GM21723 (cell line): ENCODE measurements around the gene PPP1R10.

Source experiments
- ATAC-seq: cut with Tn5 transposase; IDR thresholded peaks from one replicate; pipeline ENCODE4 v1.9.1; 2021; ENCODE audit warnings: mild to moderate bottlenecking, moderate library complexity; ENCODE audit not compliant: unreplicated experiment

PPP1R10 gene

GRCh38 chr6:30557683-30557981, 59.4 kb downstream of the PPP1R10 start:
- ATAC-seq = no peak

DNA sequence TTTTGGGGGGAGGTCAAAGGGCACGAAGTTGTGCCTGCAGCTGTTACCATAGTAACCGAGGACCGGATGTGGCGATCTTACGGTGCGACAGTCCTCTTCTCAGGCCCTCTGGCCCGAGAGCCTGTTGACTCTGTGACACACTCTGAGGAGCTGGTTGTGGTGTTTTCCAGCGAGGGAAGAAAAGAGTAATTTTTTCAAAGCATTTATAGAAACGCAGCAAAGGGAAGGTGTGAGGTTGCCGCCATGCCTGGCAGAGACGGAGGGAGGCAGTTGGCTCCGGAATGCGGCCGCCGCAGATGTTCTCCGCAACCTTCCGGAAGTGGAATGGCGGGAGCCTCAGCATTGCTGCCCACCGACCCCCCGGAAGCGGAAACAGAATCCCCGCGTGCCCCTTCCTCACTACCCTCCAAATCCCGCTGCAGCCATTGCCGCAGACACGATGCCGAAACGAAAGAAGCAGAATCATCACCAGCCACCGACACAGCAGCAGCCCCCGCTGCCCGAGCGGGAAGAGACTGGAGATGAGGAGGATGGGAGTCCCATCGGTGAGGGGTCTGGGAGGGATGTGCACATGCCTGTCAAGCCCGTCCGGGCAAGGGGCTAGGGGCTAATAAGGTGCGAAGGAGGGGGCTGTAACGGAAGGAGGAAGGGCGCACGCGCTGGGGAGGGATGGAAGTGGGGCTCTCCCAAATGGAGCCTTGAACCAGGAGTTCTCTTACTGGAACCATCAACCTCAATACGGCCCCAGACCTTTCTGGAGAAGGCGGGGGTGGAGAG, 59.9 kb downstream of the PPP1R10 start, which contains the start of gene PRR3:
PRR3 (plus strand) TSS at position 390 of the 777 bp plus-strand sequence; CDS start at position 440, 50 bp downstream.
- ATAC-seq = peak; percentile 65

DNA sequence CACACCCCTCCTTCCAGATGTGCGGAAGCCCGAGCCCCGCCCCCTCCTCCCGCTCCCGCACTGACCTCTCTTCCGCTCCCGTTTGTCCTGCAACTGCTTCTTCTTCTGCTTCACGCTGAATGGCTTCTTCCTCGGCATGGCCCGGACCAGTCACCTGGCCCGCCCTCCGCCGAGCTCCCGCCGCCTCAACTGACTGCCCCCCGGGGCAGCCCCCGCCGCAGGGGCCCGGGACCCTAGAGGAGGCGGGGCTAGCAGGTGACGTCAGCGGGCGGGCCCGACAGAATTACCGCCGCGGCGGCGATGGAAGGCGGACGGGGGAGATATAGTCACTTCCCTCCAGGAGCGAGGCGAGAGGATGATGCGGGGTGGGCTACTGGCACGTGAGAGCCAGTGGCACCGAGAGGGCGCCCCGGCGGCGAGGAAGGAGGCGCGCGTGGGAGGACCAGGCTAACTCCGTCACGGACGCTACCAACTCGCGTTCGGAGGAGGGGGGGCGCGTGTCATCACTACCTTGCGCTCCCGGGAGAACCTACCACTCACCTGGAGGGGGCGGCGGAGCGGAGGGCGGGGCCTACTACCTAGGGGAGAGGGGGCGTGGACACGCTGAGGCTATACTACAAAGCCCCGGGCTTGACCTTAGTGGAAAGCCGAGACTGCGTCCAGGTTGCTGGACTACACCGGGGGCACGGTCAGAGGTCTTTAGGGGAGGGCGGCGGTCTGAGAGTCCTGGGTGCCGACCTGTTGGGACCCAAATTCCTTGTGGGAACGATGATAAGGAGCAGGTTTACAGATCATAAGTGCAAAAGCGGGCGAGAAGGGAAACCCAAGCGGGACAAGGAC, 60.8 kb downstream of the PPP1R10 start, which contains the start of gene GNL1:
GNL1 (minus strand) TSS at position 424 of the 840 bp plus-strand sequence; CDS start at position 138, 286 bp downstream.
- ATAC-seq = peak; percentile 83

DNA sequence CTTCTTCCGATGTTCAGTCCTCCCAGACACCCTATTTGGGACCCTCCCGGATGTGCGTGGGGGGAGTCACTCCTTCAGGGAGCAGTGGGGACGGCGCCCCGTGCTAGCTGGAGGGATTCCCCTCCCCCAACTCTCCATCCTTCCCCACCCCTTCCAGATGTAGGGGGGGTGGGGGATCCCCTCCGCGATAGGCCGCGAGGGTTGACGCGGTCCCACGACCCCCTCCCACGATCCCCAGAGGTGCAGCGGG, 61.3 kb downstream of the PPP1R10 start:
- no peak for ATAC-seq

GRCh38 chr6:30554962-30555815, 61.9 kb downstream of the PPP1R10 start:
- ATAC-seq = no peak

GRCh38 chr6:30554404-30554803, 62.6 kb downstream of the PPP1R10 start:
- no peak for ATAC-seq
